Fibroblast of skin of right biceps (primary cell): Measurements from ENCODE around the gene FAM20C.

ENCODE experiments used
- DNase-seq: peaks from one replicate; pipeline ENCODE4 v3.0.0-alpha.2; 2013

FAM20C gene

GRCh38 chr7:211033-211714, 18.8 kb downstream of the FAM20C start:
- DNase-seq = no peak

GRCh38 chr7:211715-212058, 19.3 kb downstream of the FAM20C start:
- no peak for DNase-seq

DNA sequence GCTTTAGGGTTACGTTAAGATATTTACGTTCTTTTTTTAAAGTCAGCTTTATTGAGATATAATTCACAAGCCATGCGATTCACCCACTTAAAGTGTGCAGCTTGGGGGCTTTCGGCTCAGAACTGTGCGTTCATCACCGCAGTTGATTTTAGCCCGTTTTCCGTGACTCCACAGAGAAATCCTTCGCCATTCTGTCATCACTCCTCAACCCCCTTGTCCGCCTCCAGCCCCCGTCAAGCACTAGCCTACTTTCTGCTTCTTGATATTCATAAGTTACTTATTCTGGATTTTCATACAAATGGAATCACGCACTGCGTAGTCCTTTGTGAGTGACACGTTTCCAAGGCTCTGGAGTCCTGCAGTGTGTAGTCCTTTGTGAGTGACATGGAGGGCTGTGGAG, 20.4 kb downstream of the FAM20C start:
- no peak for DNase-seq

- no peak for DNase-seq
These were observed 21.1 kb downstream of the FAM20C start for GRCh38 chr7:213324-213993.

GRCh38 chr7:214410-215212, 22.2 kb downstream of the FAM20C start:
- DNase-seq = peak; percentile 69

- DNase-seq = peak; percentile 30
These were observed 24.3 kb downstream of the FAM20C start for GRCh38 chr7:216360-217300.

GRCh38 chr7:217781-218180, 25.4 kb downstream of the FAM20C start:
- no peak for DNase-seq

- DNase-seq = no peak
These were observed 25.9 kb downstream of the FAM20C start for GRCh38 chr7:218316-218715.

- DNase-seq = no peak
These were observed 26.7 kb downstream of the FAM20C start for GRCh38 chr7:218896-219580.

GRCh38 chr7:219581-220150, 27.3 kb downstream of the FAM20C start:
- DNase-seq = no peak

DNA sequence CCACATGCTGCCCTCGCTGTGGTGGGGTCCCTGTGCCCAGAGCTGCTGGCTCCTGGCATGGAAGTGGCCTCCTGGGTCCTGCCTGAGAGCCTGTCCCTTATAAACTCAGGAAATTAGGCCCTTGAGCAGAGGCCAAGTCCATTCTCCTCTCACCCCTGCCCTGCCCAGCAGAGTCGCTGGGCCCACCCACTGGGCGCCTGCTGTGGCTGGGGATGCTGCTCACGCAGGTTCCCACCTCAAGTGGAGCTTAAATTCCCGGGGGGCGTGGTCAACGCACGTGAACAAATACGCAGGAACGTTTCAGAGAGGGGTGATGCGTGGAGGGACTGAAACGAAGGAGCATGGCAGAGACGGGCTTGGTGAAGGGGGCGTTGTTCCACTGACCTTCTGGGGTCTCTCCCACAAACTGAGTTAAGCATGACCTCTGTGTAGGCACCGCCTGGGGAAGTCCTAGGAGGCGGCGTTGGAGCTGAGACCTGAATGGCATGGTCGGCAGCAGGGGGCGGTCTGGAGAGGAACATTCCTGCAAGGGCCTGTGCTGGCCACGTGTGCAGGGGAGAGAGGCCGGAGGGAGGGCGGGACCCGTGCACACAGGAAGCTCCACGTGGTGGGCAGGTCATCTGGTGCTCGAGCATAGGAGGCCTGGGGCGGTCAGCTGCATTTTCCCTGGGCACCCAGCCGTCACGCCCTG, 27.9 kb downstream of the FAM20C start:
- DNase-seq = peak; percentile 60

DNA sequence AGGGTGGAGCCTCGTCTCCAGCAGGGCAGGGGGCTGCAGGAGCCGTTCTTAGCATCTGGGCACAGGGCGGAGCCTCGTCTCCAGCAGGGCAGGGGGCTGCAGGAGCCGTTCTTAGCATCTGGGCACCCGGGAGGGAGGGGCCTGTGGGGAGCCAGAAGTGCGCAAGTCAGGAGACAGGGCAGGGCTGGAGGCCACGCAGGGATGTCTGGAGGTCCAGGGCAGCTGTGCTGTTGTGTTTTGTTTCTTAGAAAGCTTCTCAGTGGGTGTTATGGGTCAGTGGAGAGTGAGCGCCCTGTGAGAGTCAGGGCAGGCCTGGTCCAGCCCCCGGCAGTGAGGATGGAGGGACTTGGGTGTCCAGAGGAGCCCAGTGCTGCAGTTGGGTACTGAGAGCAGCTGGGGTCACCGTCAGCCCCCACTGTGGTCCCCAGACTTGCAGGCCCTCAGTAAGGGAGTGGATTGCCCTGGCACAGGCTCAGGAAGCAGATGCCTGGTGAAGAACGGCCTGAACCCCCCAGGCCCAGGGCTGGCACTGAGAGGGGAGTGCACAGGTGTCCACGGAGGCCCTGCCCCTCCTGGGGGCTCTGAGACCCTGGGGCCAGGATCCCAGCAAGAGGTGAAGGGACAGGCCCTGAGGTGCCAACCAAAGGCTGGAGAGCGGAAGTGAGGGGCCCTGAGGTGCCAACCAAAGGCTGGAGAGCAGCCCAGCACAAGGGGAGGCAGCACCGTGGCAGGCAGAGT, 29.8 kb downstream of the FAM20C start:
- no peak for DNase-seq

DNA sequence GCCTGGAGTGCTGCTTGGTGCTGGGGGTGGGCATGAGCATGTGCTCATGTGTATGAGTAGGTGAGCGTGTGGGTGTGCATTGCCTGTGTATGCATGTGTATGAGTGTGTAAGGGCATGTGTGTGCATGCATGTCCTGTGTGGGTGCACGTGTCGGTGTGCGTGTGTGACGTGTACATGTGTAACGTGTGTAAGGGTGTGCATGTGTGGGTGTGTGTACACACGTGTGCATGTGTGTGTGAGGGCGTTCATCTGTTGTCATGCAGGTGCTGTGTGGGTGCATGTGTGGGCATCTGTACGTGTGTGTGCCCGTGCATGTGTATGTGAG, 30.3 kb downstream of the FAM20C start:
- DNase-seq = no peak

GRCh38 chr7:223118-223800, 30.9 kb downstream of the FAM20C start:
- DNase-seq = no peak

- DNase-seq = no peak
These were observed 31.5 kb downstream of the FAM20C start for GRCh38 chr7:223861-224260.

DNA sequence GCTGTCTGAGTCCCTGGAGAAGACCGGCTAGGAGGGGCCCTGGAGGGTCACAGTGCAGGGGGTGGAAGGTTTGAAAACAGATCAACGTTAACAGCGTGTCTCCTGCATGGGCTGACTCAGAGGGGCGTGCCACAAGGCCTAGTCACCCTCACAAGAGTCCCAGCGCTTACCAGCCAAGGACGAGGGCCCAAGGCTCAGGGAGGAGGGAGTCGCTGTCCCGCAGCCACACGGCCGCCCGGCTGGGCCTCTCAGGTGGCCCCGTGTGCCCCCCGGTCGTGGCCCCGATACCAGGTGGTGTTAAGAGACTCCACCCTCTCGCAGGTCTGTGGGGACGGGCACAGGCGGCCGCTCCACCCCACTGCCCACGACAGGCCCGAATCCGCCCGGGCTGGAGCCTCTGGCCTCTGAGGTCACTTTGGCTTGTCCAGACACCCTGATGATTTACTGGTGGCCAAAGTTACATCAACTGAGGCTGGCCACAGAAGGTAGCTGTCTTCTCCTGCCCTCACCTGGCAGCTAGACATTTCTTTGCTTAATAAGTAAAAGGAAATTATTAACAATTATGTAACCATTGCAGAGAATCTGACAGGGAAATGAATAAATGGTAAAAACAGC, 34.0 kb downstream of the FAM20C start:
- peak; percentile 60 for DNase-seq

DNA sequence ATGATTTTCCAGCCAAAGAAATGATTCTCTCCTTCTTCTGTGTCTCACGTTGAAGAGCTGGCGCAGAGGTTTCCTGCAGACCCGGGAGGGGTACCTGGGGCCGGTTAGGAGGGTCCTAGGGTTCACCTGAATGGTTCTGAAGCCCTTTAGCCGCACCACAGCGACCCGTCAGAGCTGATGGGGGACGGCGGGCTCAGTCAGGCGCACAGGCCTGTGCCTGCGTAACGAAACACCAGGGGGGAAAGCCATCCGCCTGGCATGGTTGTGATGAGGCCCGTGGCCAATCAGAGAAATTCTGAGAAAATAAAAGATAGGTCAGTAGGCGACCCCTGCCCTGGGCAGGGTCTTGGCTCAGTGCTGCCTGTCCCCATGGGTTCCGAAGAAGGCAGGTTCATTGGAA, 35.6 kb downstream of the FAM20C start:
- DNase-seq = no peak

DNA sequence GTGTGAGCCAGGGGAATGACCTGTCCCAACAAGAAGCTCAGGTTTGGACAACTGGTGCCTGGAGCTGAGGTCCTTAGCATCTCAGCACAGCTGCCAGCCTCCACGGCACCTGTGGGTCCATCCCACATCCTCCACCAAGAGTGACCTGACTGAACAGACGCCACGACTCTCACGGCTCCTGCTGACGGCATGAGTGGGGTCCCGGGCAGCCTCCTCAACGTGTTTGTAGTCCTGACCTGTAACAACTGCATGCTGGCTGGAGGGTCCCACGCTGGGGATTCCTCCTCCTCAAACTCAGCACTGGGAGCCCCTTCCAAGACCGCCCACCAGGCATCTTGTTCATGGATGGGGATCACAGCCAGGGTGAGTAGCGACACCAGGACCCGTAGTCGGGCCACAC, 36.2 kb downstream of the FAM20C start:
- no peak for DNase-seq

DNA sequence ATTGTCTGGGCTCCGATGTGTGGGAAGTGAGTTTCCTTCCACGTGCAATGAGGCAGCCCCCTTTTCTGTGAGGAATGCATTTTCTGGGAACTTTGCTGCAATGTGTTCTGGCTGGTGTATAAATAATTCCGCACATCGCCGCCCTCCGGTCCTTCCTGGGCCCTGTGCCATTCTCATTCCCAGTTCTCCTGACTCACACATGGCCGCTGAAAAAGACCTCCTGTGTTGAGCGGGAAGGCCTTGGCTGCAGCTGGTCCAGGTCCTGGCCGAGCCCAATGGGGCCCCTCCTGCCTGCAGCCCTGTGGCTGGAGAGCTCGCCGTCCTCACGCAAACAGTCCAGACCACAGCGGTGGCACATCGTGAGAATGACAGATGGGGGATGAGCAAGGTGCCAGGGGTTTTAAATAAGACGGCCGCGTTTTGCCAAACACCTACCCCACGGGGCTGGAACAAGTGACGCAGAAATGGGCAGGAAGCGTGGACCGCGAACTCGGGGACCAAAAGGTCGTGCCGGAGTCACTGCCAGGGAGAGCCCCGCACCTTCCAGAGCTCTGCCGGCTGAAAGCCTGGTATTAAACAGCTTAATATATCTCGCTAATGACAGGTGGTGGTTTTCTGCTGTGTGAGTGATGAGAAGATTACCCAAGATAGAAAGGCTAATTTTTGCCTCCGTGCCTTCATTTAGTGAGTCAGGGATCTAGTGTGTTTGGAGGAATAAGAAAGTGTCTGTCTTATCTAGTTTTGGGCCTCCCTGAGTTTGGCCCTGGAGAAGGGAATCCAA, 37.0 kb downstream of the FAM20C start:
- peak; percentile 92 for DNase-seq
